HG03342 (cell line): ENCODE data around the gene VAV3.
"Not testable (repeated sequence)": the region's sequence is repeated elsewhere in the genome, so short reads cannot be mapped to it uniquely, and the experiment has no call there.

Experiments
- ATAC-seq: cut with Tn5 transposase; IDR thresholded peaks from one replicate; pipeline ENCODE4 v1.9.1; 2021; ENCODE audit warnings: mild to moderate bottlenecking, moderate library complexity; ENCODE audit not compliant: unreplicated experiment

Gene VAV3

GRCh38 chr1:107965110-107965991 is at the start of gene VAV3:
TSS of gene VAV3 (minus strand) at chr1:107965180. CDS start at chr1:107964869, 311 bp downstream.
- no peak for ATAC-seq

- no peak for ATAC-seq
These were observed 47.6 kb upstream of the VAV3 start for GRCh38 chr1:108012553-108012952.

GRCh38 chr1:108011295-108011694 is 46.3 kb upstream of the VAV3 start:
- ATAC-seq = no peak

- no peak for ATAC-seq
These were observed 45.6 kb upstream of the VAV3 start for GRCh38 chr1:108010581-108010980.

GRCh38 chr1:108009603-108010195 is 44.7 kb upstream of the VAV3 start:
- no peak for ATAC-seq

GRCh38 chr1:108007531-108007930 is 42.6 kb upstream of the VAV3 start:
- ATAC-seq = no peak

GRCh38 chr1:108007070-108007469 is 42.1 kb upstream of the VAV3 start:
- ATAC-seq = no peak

- ATAC-seq = not testable (repeated sequence)
These were observed 39.9 kb upstream of the VAV3 start for GRCh38 chr1:108004919-108005318.

- ATAC-seq = no peak
These were observed 35.7 kb upstream of the VAV3 start for GRCh38 chr1:108000620-108001111.

GRCh38 chr1:108000184-108000583 is 35.2 kb upstream of the VAV3 start:
- ATAC-seq = no peak

GRCh38 chr1:107997866-107998265 is 32.9 kb upstream of the VAV3 start:
- ATAC-seq = no peak

GRCh38 chr1:107993920-107994319 is 28.9 kb upstream of the VAV3 start:
- ATAC-seq = no peak

GRCh38 chr1:107992347-107992746 is 27.4 kb upstream of the VAV3 start:
- no peak for ATAC-seq

- ATAC-seq = no peak
These were observed 26.5 kb upstream of the VAV3 start for GRCh38 chr1:107991371-107992066.

- no peak for ATAC-seq
These were observed 25.6 kb upstream of the VAV3 start for GRCh38 chr1:107990606-107991005.

- ATAC-seq = no peak
These were observed 16.3 kb upstream of the VAV3 start for GRCh38 chr1:107981277-107981676.

- no peak for ATAC-seq
These were observed 14.9 kb upstream of the VAV3 start for GRCh38 chr1:107979926-107980325.

GRCh38 chr1:107979088-107979487 is 14.1 kb upstream of the VAV3 start:
- ATAC-seq = no peak

GRCh38 chr1:107976836-107977235 is 11.9 kb upstream of the VAV3 start:
- ATAC-seq = no peak

- ATAC-seq = no peak
These were observed 11.5 kb upstream of the VAV3 start for GRCh38 chr1:107976431-107976830.

- no peak for ATAC-seq
These were observed 10.9 kb upstream of the VAV3 start for GRCh38 chr1:107975851-107976250.

GRCh38 chr1:107974090-107974489 is 9.1 kb upstream of the VAV3 start:
- no peak for ATAC-seq
